HG02571 (cell line): ENCODE measurements around the gene MFAP3L.
"Not testable (repeated sequence)": the region's sequence is repeated elsewhere in the genome, so short reads cannot be mapped to it uniquely, and the experiment has no call there.

Experiments
- ATAC-seq: cut with Tn5 transposase; IDR thresholded peaks from one replicate; pipeline ENCODE4 v1.9.1; 2021; ENCODE audit warnings: mild to moderate bottlenecking, moderate library complexity; ENCODE audit not compliant: unreplicated experiment

The MFAP3L gene

DNA sequence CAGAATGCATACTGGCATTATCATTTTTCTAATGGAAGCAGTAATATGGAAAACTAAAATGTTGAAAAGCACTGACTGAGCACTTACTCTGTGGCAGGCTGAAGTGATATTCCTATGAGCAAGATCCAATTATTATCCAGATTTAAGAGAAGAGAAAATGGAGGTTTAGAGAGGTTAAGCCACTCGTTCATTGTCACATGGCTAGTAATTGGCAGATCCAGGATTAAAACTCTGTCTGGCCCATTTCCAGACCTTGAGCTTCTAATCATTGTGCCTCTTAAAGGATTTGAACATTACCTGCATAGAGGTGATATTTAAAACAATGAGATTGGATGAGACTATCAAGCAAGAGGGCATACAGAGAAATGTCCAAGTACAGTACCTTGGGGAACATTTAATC is 80.6 kb downstream of the MFAP3L start:
- no peak for ATAC-seq

DNA sequence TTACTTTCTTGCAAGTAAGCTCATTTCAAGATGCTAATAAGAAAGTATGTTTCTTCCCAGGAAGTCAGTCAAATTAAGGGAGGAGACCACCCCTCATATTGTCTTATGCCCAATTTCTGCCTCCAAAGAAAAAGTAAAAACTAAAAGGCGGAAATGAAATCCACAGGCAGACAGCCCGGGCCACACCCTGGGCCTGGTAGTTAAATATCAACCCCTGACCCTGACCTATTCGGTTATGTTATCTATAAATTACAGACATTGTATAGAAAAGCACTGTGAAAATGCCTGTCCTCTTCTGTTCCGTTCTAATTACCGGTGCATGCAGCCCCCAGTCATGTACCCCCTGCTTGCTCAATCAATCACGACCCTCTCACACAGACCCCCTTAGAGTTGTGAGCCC is 82.6 kb downstream of the MFAP3L start:
- ATAC-seq, result not testable (repeated sequence)

DNA sequence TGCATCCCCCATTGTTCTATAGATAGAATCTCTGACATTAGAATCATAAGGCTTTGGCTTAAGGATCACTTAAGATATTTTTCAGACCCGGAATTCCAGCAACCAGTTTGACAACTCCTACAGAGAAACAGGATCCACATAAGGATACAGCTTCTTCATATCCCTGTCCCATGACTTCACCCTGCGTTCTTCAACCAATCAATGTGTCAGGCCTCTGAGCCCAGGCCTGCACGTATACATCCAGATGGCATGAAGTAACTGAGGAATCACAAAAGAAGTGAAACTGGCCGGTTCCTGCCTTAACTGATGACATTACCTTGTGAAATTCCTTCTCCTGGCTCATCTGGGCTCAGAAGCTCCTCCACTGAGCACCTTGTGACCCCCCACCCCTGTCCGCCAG is 85.1 kb downstream of the MFAP3L start:
- no peak for ATAC-seq

DNA sequence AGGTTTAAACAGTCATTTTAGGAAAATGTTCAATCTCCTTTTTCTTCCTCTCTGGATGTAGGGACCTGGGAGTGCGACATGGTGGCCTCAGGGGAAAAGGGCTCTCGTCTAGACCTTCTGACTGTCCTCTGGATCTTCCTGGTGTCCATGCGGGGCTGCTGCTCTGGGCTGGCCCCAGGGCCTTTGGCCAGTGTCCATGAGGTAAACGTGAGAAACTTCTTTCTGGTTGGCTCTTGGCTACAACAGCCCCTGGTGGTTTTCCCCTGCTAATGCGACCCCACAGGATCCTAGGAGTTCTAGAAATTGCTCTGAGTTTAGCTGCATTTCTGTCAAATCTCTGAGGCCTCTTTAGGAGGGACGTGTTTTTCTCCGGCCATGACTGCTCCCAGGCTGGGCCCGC is 85.7 kb downstream of the MFAP3L start:
- ATAC-seq, result no peak
